Heart right ventricle (tissue), 16 donors: ENCODE results near the gene SLC45A3. TPM values are rescaled to one million over a fixed set of nuclear protein-coding genes. Genes with fewer than 3 reads are reported as not detected.

Experiments
- ATAC-seq, 8 donors: fragments of 200-7000 bp; cut with Tn5 transposase; one replicate each; pipeline ENCODE4 v1.9.1; 2020; ENCODE audit warnings: mild to moderate bottlenecking in 8 of 8, moderate library complexity in 8 of 8, moderate number of reproducible peaks in 1 of 8
- DNase-seq, 2 donors: peaks; one replicate each; pipeline ENCODE4 v3.0.0-alpha.2; 2020
- H3K27ac ChIP-seq, 10 donors: fragments of 200-600 bp; sonication (generic) in 2 of 10; one replicate each; pipeline versions ENCODE4 v1.5.0 to v1.8.0; 2020 to 2022; ENCODE audit warnings: mild to moderate bottlenecking in 3 of 10
- H3K27me3 ChIP-seq, 7 donors: fragments of 200-600 bp; one replicate each; pipeline ENCODE4 v1.8.0; 2021 to 2022; ENCODE audit warnings: mild to moderate bottlenecking in 2 of 7
- H3K36me3 ChIP-seq, 9 donors: fragments of 200-600 bp; sonication (generic) in 1 of 9; one replicate each; pipeline versions ENCODE4 v1.5.0 to v1.8.0; 2020 to 2022; ENCODE audit warnings: mild to moderate bottlenecking in 2 of 9
- H3K4me1 ChIP-seq, 9 donors: fragments of 200-600 bp; sonication (generic) in 1 of 9; one replicate each; pipeline versions ENCODE4 v1.5.0 to v1.8.0; 2020 to 2022; ENCODE audit warnings: mild to moderate bottlenecking in 4 of 9
- H3K4me3 ChIP-seq, 10 donors: fragments of 200-600 bp; sonication (generic) in 2 of 10; one replicate each; pipeline versions ENCODE4 v1.5.0 to v1.8.0; 2020 to 2022; ENCODE audit warnings: mild to moderate bottlenecking in 7 of 10, moderate library complexity in 2 of 10
- H3K9me3 ChIP-seq, 11 donors: fragments of 200-600 bp in 10 of 11; sonication (generic) in 2 of 11; one replicate each; pipeline versions ENCODE4 v1.5.0 to v1.8.0; 2013 to 2022; ENCODE audit warnings: mild to moderate bottlenecking in 2 of 11, control low read depth in 1 of 11, moderate library complexity in 1 of 11
- WGBS, 2 donors: extraction: QIAGEN DNeasy Blood & Tissue Kit; methylation state at CpG; one replicate each; pipeline ENCODE4 v1.1.7; 2013; ENCODE audit warnings: inconsistent platforms in 1 of 2; 5-methylcytosine and 5-hydroxymethylcytosine counted together
- intact Hi-C, 10 donors: fragments of 100-400 bp; cut with DNase I; formaldehyde crosslinking; loops; one replicate each; pipeline versions ENCODE4 v1.11.1 to v1.14.2; 2022
- polyA plus RNA-seq, 2 donors: library from polyadenylated mRNA; stranded (reverse); fragments of 200-250 nt; gene quantifications; one replicate each; pipeline ENCODE4 v1.2.3, GENCODE V29; 2013
- total RNA-seq, 10 donors: library from RNA; stranded (reverse); fragmentation: NEBNext Ultra II Directional in 3 of 10; extraction: Animal tissue kit (Norgen Biotek cat#: 25700) in 3 of 10; gene quantifications; one replicate each; pipeline versions ENCODE4 v1.2.1 to v1.2.4, GENCODE V29; 2021 to 2023
- TF ChIP-seq, protein P1 (sequence below), 9 donors: fragments of 200-600 bp; sonication (generic) in 2 of 9; IDR thresholded peaks; one replicate each; pipeline versions ENCODE4 v1.5.0 to v1.8.0; 2021 to 2022; ENCODE audit warnings: antibody characterized with exemption in 9 of 9, mild to moderate bottlenecking in 5 of 9, moderate library complexity in 1 of 9
- donor health status: Arrhythmogenic right ventricular cardiomyopathy.
- donor health status: ischemic (EF 13 %, LVEDD 7.1; RV severe dilation, severe dysfunction).
- donor health status: healthy with polysubstance abuse.
- donor health status: DM: no; HTN: yes; CAD: no.
- donor health status: DM: no; HTN: no; CAD: no.
- donor health status: ischemic (EF 25% LVEDD 6.9; RV normal size, moderate dysfunction).
- donor health status: ischemic (EF 25% LVEDD 5.7; RV mildly dilated, moderate dysfunction).
- donor health status: healthy.
- donor health status: DM: yes; HTN: yes; CAD: no.
- donor health status: Ischemic cardiomyopathy.
- donor health status: ischemic (EF 35%, LVEDD 5.7; RV mildly dilated, moderate dysfunction).
- donor health status: nonischemic (EF 11% LVEDD 7.7; RV severe dilation, severe dysfunction).
- donor health status: DM: yes; HTN: yes; CAD: no.
- donor health status: PGD.
- donor health status: ischemic (EF 29% LVEDD 5.4; RV normal size, mild dysfunction).
- donor health status: nonischemic (EF 23%, LVEDD 6.1; RV moderate dilation, normal function).

Gene SLC45A3
- total and polyA plus RNA-seq, 12 donors, result 1.4 to 7.9 (median 2.2) TPM

DNA sequence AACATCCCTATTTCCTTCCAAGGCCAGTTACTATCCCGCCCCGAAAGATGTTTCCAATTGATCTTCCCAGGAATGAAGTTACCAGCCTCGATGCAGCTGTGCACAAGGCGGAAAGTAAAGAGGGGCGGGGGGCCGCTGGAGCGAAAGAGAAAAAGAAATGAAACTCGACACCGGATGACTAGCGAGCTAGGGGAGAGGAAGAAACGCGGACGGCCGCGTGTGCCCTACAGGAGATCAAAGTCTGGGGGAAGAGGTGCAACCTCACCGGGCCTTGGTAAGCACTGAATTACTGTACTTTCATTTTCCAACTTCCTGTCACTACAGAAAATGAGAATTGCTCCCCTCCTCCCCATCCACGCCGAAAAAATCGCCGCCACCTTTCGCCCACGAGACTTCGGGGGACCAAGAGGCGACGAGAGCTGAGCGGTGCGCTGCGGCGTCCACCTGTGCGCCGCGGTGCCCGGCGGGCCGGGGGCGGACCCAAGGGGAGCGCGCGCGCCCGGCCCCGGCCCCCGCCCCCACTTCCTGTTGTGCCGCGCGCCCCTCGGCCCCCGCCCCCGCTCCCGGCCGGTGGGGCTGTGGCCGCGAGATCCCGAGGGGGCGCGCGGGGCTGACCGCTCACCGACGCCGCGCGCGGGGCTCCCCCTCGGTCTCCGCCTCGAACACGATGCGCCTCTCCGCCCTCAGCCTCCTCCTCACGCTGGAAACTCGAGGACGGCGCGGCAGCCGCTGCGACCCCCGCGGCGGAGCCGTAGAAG lies 49.1 kb downstream of the SLC45A3 start:
- peak; percentile 53 to 60 for DNase-seq
- Histone ChIP-seq H3K9me3 (no peaks in the 10 kb centered on the region), H3K36me3 (peaks cover 0 to 10% (median 0%) of the 10 kb centered on the region in 9 donors), H3K27ac (peak overlapping the region; percentile 87 to 98 (median 94)), H3K4me1 (peaks cover 0 to 56% (median 29%) of the 10 kb centered on the region in 9 donors), H3K4me3 (peak overlapping the region; percentile 59 to 87 (median 71)), H3K27me3 (no peaks in the 10 kb centered on the region)
- 0 to 1% methylated on average over 74 to 81 of the region's 81 CpGs for WGBS, 2 donors
- intact Hi-C loops, result loop anchor here in 6 of 10 donors (1.0 to 10.0 kb wide), 7 partner anchors 32 to 104 kb away; no protein-coding TSS in a partner anchor
- TF ChIP-seq, protein P1, sequence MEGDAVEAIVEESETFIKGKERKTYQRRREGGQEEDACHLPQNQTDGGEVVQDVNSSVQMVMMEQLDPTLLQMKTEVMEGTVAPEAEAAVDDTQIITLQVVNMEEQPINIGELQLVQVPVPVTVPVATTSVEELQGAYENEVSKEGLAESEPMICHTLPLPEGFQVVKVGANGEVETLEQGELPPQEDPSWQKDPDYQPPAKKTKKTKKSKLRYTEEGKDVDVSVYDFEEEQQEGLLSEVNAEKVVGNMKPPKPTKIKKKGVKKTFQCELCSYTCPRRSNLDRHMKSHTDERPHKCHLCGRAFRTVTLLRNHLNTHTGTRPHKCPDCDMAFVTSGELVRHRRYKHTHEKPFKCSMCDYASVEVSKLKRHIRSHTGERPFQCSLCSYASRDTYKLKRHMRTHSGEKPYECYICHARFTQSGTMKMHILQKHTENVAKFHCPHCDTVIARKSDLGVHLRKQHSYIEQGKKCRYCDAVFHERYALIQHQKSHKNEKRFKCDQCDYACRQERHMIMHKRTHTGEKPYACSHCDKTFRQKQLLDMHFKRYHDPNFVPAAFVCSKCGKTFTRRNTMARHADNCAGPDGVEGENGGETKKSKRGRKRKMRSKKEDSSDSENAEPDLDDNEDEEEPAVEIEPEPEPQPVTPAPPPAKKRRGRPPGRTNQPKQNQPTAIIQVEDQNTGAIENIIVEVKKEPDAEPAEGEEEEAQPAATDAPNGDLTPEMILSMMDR (IDR thresholded peaks at IDR 0.05), result no peak
- peak; percentile 23 to 80 (median 59) for ATAC-seq

GRCh38 chr1:205630651-205631009 lies 49.7 kb downstream of the SLC45A3 start:
- ATAC-seq, result no peak
- TF ChIP-seq, protein P1 (IDR thresholded peaks at IDR 0.05), result no peak
- no peaks in the 10 kb centered on the region for H3K27me3 ChIP-seq
- WGBS, 2 donors, result 20 to 23% methylated on average over 3 of the region's 3 CpGs
- intact Hi-C loops, result loop anchor here in 6 of 10 donors (1.0 to 10.0 kb wide), 7 partner anchors 32 to 103 kb away; no protein-coding TSS in a partner anchor
- H3K9me3 ChIP-seq, result no peaks in the 10 kb centered on the region
- H3K27ac ChIP-seq, result peak overlapping the region; percentile 87 to 98 (median 94)
- no peak for DNase-seq
- H3K4me1 ChIP-seq, result peaks cover 0 to 61% (median 31%) of the 10 kb centered on the region in 9 donors
- peak overlapping the region; percentile 59 to 87 (median 71) for H3K4me3 ChIP-seq
- H3K36me3 ChIP-seq, result peaks cover 0 to 10% (median 0%) of the 10 kb centered on the region in 9 donors

- 18 to 34% methylated on average over 3 of the region's 3 CpGs for WGBS, 2 donors
- ATAC-seq, result no peak
- Histone ChIP-seq H3K4me3 (peak overlapping the region; percentile 59 to 87 (median 71)), H3K9me3 (no peaks in the 10 kb centered on the region), H3K36me3 (peaks cover 0 to 10% (median 0%) of the 10 kb centered on the region in 9 donors), H3K4me1 (peaks cover 0 to 65% (median 35%) of the 10 kb centered on the region in 9 donors), H3K27me3 (no peaks in the 10 kb centered on the region), H3K27ac (peak overlapping the region in 9 of 10 donors; percentile 87 to 98 (median 94))
- TF ChIP-seq, protein P1 (IDR thresholded peaks at IDR 0.05), result no peak
- intact Hi-C loops, result loop anchor here in 6 of 10 donors (2.0 to 10.0 kb wide), 6 partner anchors 31 to 103 kb away; no protein-coding TSS in a partner anchor
- no peak for DNase-seq
Observed at GRCh38 chr1:205630241-205630640, 50.1 kb downstream of the SLC45A3 start.

DNA sequence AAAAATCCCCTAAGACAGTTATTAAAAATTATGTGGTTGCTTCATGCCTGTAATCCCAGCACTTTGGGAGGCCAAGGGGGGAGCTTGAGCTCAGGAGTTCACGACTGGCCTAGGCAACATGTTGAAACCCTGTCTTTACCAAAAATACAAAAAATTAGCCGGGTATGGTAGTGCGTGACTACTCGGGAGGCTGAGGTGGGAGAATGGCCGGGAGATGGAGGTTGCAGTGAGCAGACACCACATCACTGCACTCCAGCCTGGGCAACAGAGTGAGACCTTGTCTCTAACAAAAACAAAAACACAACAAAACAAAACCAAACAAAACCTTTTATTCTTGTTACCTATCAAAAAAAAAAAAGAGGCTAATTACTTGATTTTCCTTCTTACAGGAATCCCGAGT lies 50.6 kb downstream of the SLC45A3 start:
- Histone ChIP-seq H3K36me3 (peaks cover 0 to 10% (median 0%) of the 10 kb centered on the region in 9 donors), H3K4me1 (peaks cover 0 to 68% (median 37%) of the 10 kb centered on the region in 9 donors), H3K27ac (peak overlapping the region in 1 of 10 donors; percentile 94), H3K9me3 (no peaks in the 10 kb centered on the region), H3K4me3 (peak overlapping the region in 3 of 10 donors; percentile 60 to 73 (median 64)), H3K27me3 (no peaks in the 10 kb centered on the region)
- 76 to 82% methylated on average over 6 of the region's 6 CpGs for WGBS, 2 donors
- intact Hi-C loops, result loop anchor here in 6 of 10 donors (2.0 to 10.0 kb wide), 8 partner anchors 31 to 1835 kb away; partner anchors contain the start of genes ZBED6 (in 1 of the 6) and ZC3H11A (in 1 of the 6)
- DNase-seq, result no peak
- no peak for ATAC-seq
- TF ChIP-seq, protein P1 (IDR thresholded peaks at IDR 0.05), result no peak
